Hepatocyte (in vitro differentiated cells): ENCODE data around the gene XXYLT1. TPM values are rescaled to one million over a fixed set of nuclear protein-coding genes. Genes with fewer than 3 reads are reported as not detected.

Experiments
- DNase-seq: peaks from one replicate; pipeline ENCODE4 v3.0.0-alpha.2; 2016; ENCODE audit warnings: low spot score
- H2AFZ ChIP-seq: fragments of 200-600 bp; sonication (generic); 2 replicates; pipeline ENCODE4 v1.6.0; 2016; ENCODE audit warnings: antibody characterized with exemption, mild to moderate bottlenecking
- H3K27ac ChIP-seq: fragments of 200-600 bp; sonication (generic); 2 replicates; pipeline ENCODE4 v1.5.1; 2016; ENCODE audit warnings: mild to moderate bottlenecking
- H3K27me3 ChIP-seq: fragments of 200-600 bp; sonication (generic); 2 replicates; pipeline ENCODE4 v1.6.1; 2016
- H3K36me3 ChIP-seq: fragments of 200-600 bp; sonication (generic); replicated peaks from 2 replicates; pipeline ENCODE4 v1.5.1; 2016; ENCODE audit warnings: low read depth; ENCODE audit not compliant: insufficient read depth
- H3K4me1 ChIP-seq: fragments of 200-600 bp; sonication (generic); 2 replicates; pipeline ENCODE4 v1.5.1; 2016; ENCODE audit warnings: mild to moderate bottlenecking, moderate library complexity; ENCODE audit not compliant: insufficient read depth
- H3K4me2 ChIP-seq: fragments of 200-600 bp; sonication (generic); 2 replicates; pipeline ENCODE4 v1.6.0; 2016
- H3K4me3 ChIP-seq: fragments of 200-600 bp; sonication (generic); 2 replicates; pipeline ENCODE4 v1.5.1; 2016; ENCODE audit warnings: mild to moderate bottlenecking
- H3K79me2 ChIP-seq: fragments of 200-600 bp; sonication (generic); 2 replicates; pipeline ENCODE4 v1.6.0; 2017; ENCODE audit warnings: mild to moderate bottlenecking
- H3K9me2 ChIP-seq: fragments of 200-600 bp; sonication (generic); replicated peaks from 2 replicates; pipeline ENCODE4 v1.6.0; 2017; ENCODE audit warnings: mild to moderate bottlenecking; ENCODE audit not compliant: insufficient read depth
- H3K9me3 ChIP-seq: fragments of 200-600 bp; sonication (generic); 2 replicates; pipeline ENCODE4 v1.5.1; 2016; ENCODE audit warnings: low read depth, mild to moderate bottlenecking
- H4K20me1 ChIP-seq: fragments of 200-600 bp; sonication (generic); 2 replicates; pipeline ENCODE4 v1.6.0; 2016; ENCODE audit warnings: mild to moderate bottlenecking; ENCODE audit not compliant: insufficient read depth, poor library complexity, severe bottlenecking
- CTCF ChIP-seq: fragments of 200-600 bp; sonication (generic); IDR thresholded peaks from 2 replicates; pipeline ENCODE4 v1.5.1; 2016; ENCODE audit warnings: antibody characterized with exemption, mild to moderate bottlenecking; ENCODE audit not compliant: poor library complexity
- EZH2 ChIP-seq: fragments of 200-600 bp; sonication (generic); IDR thresholded peaks from 2 replicates; pipeline ENCODE4 v1.6.1; 2016; ENCODE audit warnings: antibody characterized with exemption, mild to moderate bottlenecking, borderline replicate concordance
- EZH2phosphoT487 ChIP-seq: fragments of 200-600 bp; sonication (generic); IDR thresholded peaks from one replicate; pipeline ENCODE4 v1.6.1; 2018; ENCODE audit warnings: antibody characterized with exemption, mild to moderate bottlenecking, low read depth, moderate library complexity; ENCODE audit not compliant: unreplicated experiment, severe bottlenecking
- WGBS: methylation state at CpG from one replicate; pipeline ENCODE4 v1.1.6; 2016; ENCODE audit warnings: low lambda C conversion rate; ENCODE audit errors: missing lambda C conversion rate; 5-methylcytosine and 5-hydroxymethylcytosine counted together
- polyA plus RNA-seq: library from polyadenylated mRNA; unstranded; fragments of >200 nt; fragmentation: Nextera tagmentation; extraction: Ambion mirVana; gene quantifications from 2 replicates; pipeline ENCODE4 v1.2.1, GENCODE V29; 2016
- total RNA-seq: library from RNA; depleted of rRNA; stranded (reverse); fragments of >200 nt; gene quantifications from 2 replicates; pipeline ENCODE4 v1.2.3, GENCODE V29; 2014

XXYLT1 gene
- total and polyA plus RNA-seq, 2 experiments from 2014 or later, result 20.9 to 25.6 TPM

GRCh38 chr3:195285372-195285771 lies 14.4 kb upstream of the XXYLT1 start:
- Histone ChIP-seq H3K4me2 (peak overlapping the region; percentile 48), H2AFZ (no peak overlapping the region), H3K9me2 (no peaks in the 10 kb centered on the region), H3K27me3 (no peaks in the 10 kb centered on the region), H3K9me3 (no peaks in the 10 kb centered on the region), H3K4me1 (peaks cover 21% of the 10 kb centered on the region), H3K36me3 (no peaks in the 10 kb centered on the region), H4K20me1 (no peaks in the 10 kb centered on the region), H3K27ac (peak overlapping the region; percentile 9), H3K79me2 (no peaks in the 10 kb centered on the region), H3K4me3 (no peak overlapping the region)
- TF ChIP-seq CTCF, result no peak
- 39% methylated on average over 3 of the region's 3 CpGs for WGBS
- no peak for DNase-seq

- Histone ChIP-seq H3K36me3 (no peaks in the 10 kb centered on the region), H3K9me2 (no peaks in the 10 kb centered on the region), H3K4me3 (no peak overlapping the region), H2AFZ (no peak overlapping the region), H3K27ac (no peak overlapping the region), H3K79me2 (no peaks in the 10 kb centered on the region), H3K4me1 (peaks cover 21% of the 10 kb centered on the region), H3K9me3 (no peaks in the 10 kb centered on the region), H3K27me3 (no peaks in the 10 kb centered on the region), H4K20me1 (no peaks in the 10 kb centered on the region), H3K4me2 (peak overlapping the region; percentile 48)
- TF ChIP-seq EZH2 (no peak), EZH2phosphoT487 (no peak), CTCF (no peak)
- DNase-seq, result peak; percentile 38
- 48% methylated on average over 3 of the region's 3 CpGs for WGBS
These were observed 13.9 kb upstream of the XXYLT1 start for GRCh38 chr3:195284842-195285241.

- Histone ChIP-seq H4K20me1 (no peaks in the 10 kb centered on the region), H3K4me1 (peaks cover 21% of the 10 kb centered on the region), H3K4me2 (no peak overlapping the region), H3K9me2 (no peaks in the 10 kb centered on the region), H3K4me3 (no peak overlapping the region), H3K27ac (peak overlapping the region; percentile 17), H3K36me3 (no peaks in the 10 kb centered on the region), H2AFZ (no peak overlapping the region), H3K9me3 (no peaks in the 10 kb centered on the region), H3K79me2 (no peaks in the 10 kb centered on the region), H3K27me3 (no peaks in the 10 kb centered on the region)
- WGBS, result 67% methylated on average over 8 of the region's 8 CpGs
- peak; percentile 26 for DNase-seq
- TF ChIP-seq CTCF (no peak), EZH2 (no peak), EZH2phosphoT487 (no peak)
These were observed 12.0 kb upstream of the XXYLT1 start for GRCh38 chr3:195282961-195283360.

- TF ChIP-seq CTCF, result no peak
- TF ChIP-seq EZH2phosphoT487, result no peak
- TF ChIP-seq EZH2, result no peak
- no peaks in the 10 kb centered on the region for H3K36me3 ChIP-seq
- no peak for DNase-seq
- no peaks in the 10 kb centered on the region for H3K27me3 ChIP-seq
- peaks cover 6% of the 10 kb centered on the region for H3K79me2 ChIP-seq
- no peak overlapping the region for H2AFZ ChIP-seq
- no peak overlapping the region for H3K27ac ChIP-seq
- 16% methylated on average over 1 of the region's 1 CpG for WGBS
- H3K4me2 ChIP-seq, result no peak overlapping the region
- no peak overlapping the region for H3K4me3 ChIP-seq
- H4K20me1 ChIP-seq, result no peaks in the 10 kb centered on the region
- peaks cover 12% of the 10 kb centered on the region for H3K4me1 ChIP-seq
- H3K9me2 ChIP-seq, result no peaks in the 10 kb centered on the region
- no peaks in the 10 kb centered on the region for H3K9me3 ChIP-seq
These were observed 3.5 kb upstream of the XXYLT1 start for GRCh38 chr3:195274259-195274966.
